NCI-H2081 (cell line): ENCODE results near the gene LRPPRC.

Experiments used
- DNase-seq, 2 experiments: peaks; one replicate each; lab custom pipeline; 2025; lab: John Stamatoyannopoulos, UW

LRPPRC gene

GRCh38 chr2:43854671-43855070 lies 141.1 kb downstream of the LRPPRC start:
- DNase-seq: no peak

GRCh38 chr2:43853141-43854081 lies 142.4 kb downstream of the LRPPRC start:
- no peak for DNase-seq

- DNase-seq: no peak
These were observed 143.5 kb downstream of the LRPPRC start for GRCh38 chr2:43852196-43852730.

- peak in 1 of 2 experiments; percentile 12 for DNase-seq
These were observed 144.5 kb downstream of the LRPPRC start for GRCh38 chr2:43851011-43851980.

- DNase-seq: no peak
These were observed 147.6 kb downstream of the LRPPRC start for GRCh38 chr2:43848214-43848613.

GRCh38 chr2:43846140-43846793 lies 149.5 kb downstream of the LRPPRC start:
- no peak for DNase-seq

GRCh38 chr2:43845181-43845580 lies 150.6 kb downstream of the LRPPRC start:
- DNase-seq: no peak

GRCh38 chr2:43842866-43843226 lies 152.9 kb downstream of the LRPPRC start:
- no peak for DNase-seq

GRCh38 chr2:43841949-43842865 lies 153.6 kb downstream of the LRPPRC start:
- DNase-seq: no peak

GRCh38 chr2:43840965-43841364 lies 154.8 kb downstream of the LRPPRC start:
- DNase-seq: no peak

- DNase-seq: no peak
These were observed 155.8 kb downstream of the LRPPRC start for GRCh38 chr2:43839776-43840564.

- DNase-seq: no peak
These were observed 157.1 kb downstream of the LRPPRC start, which contains the start of the genes ABCG5 and ABCG8 for GRCh38 chr2:43838560-43839267. Gene ABCG5, minus strand, starts transcription at chr2:43838839. Its CDS starts 160 bp downstream, at chr2:43838679. Gene ABCG8, plus strand, starts transcription at chr2:43838971. Its CDS starts 83 bp downstream, at chr2:43839054.

- DNase-seq: no peak
These were observed 157.8 kb downstream of the LRPPRC start for GRCh38 chr2:43837831-43838559.

GRCh38 chr2:43837033-43837432 lies 158.8 kb downstream of the LRPPRC start:
- no peak for DNase-seq
